GM12872 (cell line): Measurements from ENCODE around the gene CRYGA.
"Not testable (repeated sequence)": the region's sequence is repeated elsewhere in the genome, so short reads cannot be mapped to it uniquely, and the experiment has no call there.

ENCODE experiments used
- CTCF ChIP-seq: IDR thresholded peaks from 3 replicates; pipeline ENCODE4 v1.5.1; 2011; ENCODE audit warnings: low read depth, mild to moderate bottlenecking, low read length, moderate library complexity; ENCODE audit not compliant: insufficient read depth

The CRYGA gene

GRCh38 chr2:208130712-208131110, 32.7 kb downstream of the CRYGA start:
- no peak for TF ChIP-seq CTCF

- TF ChIP-seq CTCF, result no peak
These were observed 33.4 kb downstream of the CRYGA start, which contains the start of gene CRYGC for GRCh38 chr2:208129744-208130711. CRYGC (minus strand) TSS chr2:208129828; CDS start chr2:208129792, 36 bp downstream.

GRCh38 chr2:208128136-208128535, 35.3 kb downstream of the CRYGA start:
- TF ChIP-seq CTCF, result no peak

- TF ChIP-seq CTCF, result no peak
These were observed 36.3 kb downstream of the CRYGA start for GRCh38 chr2:208127090-208127489.

GRCh38 chr2:208125251-208125650, 38.1 kb downstream of the CRYGA start:
- no peak for TF ChIP-seq CTCF

- not testable (repeated sequence) for TF ChIP-seq CTCF
These were observed 39.2 kb downstream of the CRYGA start, which contains the start of gene CRYGD for GRCh38 chr2:208124013-208124715. CRYGD (minus strand) TSS chr2:208124524; CDS start chr2:208124473, 51 bp downstream.

- no peak for TF ChIP-seq CTCF
These were observed 41.1 kb downstream of the CRYGA start for GRCh38 chr2:208122248-208122647.
